Subcutaneous adipose tissue (tissue), 4 donors: ENCODE measurements around the gene THSD4. TPM values are rescaled to one million over a fixed set of nuclear protein-coding genes. Genes with fewer than 3 reads are reported as not detected.

Source experiments
- total RNA-seq, 4 donors: library from RNA; depleted of rRNA; stranded (reverse); fragments of >200 nt; gene quantifications; one replicate each; pipeline ENCODE4 v1.1.0, GENCODE V29; 2016
- TF ChIP-seq, protein P1 (sequence below): fragments of 450-650 bp; IDR thresholded peaks from one replicate; pipeline ENCODE4 v1.5.1; 2016; ENCODE audit warnings: low read depth, mild to moderate bottlenecking, control low read depth, antibody characterized with exemption, moderate library complexity

The THSD4 gene
- total RNA-seq, 4 donors from 2014 or later, result 0.17 to 0.94 (median 0.63) TPM

GRCh38 chr15:71115567-71116351 lies 488 bp downstream of the THSD4 start:
- TF ChIP-seq, protein P1, sequence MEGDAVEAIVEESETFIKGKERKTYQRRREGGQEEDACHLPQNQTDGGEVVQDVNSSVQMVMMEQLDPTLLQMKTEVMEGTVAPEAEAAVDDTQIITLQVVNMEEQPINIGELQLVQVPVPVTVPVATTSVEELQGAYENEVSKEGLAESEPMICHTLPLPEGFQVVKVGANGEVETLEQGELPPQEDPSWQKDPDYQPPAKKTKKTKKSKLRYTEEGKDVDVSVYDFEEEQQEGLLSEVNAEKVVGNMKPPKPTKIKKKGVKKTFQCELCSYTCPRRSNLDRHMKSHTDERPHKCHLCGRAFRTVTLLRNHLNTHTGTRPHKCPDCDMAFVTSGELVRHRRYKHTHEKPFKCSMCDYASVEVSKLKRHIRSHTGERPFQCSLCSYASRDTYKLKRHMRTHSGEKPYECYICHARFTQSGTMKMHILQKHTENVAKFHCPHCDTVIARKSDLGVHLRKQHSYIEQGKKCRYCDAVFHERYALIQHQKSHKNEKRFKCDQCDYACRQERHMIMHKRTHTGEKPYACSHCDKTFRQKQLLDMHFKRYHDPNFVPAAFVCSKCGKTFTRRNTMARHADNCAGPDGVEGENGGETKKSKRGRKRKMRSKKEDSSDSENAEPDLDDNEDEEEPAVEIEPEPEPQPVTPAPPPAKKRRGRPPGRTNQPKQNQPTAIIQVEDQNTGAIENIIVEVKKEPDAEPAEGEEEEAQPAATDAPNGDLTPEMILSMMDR, result no peak

GRCh38 chr15:71116366-71116765 lies 1.1 kb downstream of the THSD4 start:
- TF ChIP-seq, protein P1, result no peak

GRCh38 chr15:71116942-71117341 lies 1.7 kb downstream of the THSD4 start:
- TF ChIP-seq, protein P1, result no peak

DNA sequence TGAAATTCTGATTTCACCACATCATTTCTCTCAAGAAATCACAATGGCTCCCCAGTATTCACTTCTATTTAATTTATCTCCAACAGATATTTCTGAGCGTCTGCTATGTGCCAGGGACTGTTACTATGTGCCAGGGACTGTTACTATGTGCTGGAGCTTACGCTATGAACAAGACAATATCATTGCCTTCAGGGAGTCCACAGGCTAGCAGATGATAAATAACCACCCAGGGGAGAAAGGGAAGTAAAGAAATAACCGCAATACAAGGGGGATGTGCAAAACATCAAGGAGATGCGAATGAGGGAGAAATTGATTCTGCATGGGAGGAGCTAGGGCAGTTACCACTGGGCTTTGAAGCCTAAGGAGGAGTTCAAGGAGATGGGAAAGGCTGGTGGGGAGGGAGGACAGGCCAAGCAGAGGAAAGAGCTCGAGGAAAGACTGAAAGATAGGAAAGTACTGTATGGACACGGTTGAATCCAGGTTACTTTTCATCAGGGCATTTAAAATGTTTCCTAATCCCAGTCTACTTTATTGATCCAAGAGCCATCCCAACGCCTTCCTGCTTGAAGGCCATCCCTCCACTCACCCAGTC lies 2.5 kb downstream of the THSD4 start:
- TF ChIP-seq, protein P1, result no peak

GRCh38 chr15:71118345-71118744 lies 3.1 kb downstream of the THSD4 start:
- TF ChIP-seq, protein P1, result no peak

DNA sequence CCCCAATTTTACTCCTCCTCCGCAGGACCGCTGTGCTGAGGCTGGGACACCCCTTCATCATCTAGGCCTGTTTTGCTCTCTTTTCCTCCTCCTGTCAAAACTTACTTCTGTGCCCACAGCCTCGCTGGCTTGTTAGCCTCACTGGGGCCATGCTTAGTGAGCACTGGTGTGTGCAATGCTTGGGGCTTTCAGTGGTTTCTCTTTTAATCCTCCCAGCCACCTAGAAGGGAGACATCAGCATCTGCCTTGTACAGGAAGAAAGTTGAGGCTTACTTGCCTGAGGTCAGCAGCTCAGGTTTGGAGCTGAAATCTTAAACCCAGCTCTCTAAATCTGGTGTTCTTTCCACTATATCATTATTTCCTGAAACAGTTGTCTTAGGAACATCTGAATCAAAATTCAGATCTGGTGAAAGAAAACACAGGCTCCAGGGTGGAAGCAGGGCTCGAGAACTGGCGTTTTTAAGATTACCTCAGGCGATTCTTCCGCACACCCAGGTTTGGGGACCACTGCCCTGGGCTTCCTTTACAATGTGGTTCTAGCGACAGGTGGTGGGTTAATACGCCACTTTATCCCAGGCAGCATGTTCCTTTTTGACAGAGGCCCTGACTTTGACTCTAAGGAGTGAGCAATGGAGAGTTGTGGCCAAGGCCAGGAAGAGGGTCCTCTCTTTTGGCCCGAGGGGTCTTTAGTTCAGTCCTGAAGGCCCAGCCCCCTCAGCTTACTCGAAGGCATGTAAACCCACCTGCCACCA lies 3.8 kb downstream of the THSD4 start:
- TF ChIP-seq, protein P1, result no peak

DNA sequence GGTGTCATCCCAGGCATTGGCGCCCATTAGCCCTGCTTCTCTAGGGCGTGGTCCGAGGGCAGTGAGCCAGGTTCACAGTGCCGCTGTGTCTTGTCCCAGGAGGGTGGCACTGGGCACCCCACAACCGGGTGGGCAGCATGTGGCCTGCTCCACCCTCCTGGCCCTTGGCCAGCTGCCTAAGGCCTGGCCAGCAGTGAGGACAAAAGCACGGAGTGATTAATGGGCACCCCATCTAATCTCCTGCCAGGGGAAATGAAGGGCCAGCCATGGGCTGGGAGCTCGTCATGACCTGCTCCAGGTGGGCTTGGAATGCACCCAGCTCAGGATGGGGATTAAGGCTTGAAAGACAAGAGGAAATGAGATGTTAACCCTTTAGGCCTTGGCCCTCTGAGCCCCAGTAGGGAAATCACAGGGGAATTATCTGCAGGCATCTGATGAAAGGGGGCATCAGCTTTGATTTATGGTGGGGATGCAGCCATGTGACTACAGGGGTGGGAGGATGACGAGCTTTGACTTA lies 5.2 kb downstream of the THSD4 start:
- TF ChIP-seq, protein P1, result no peak
